ENCODE measurements around the gene ANKMY2. TPM values are rescaled to one million over a fixed set of nuclear protein-coding genes. Genes with fewer than 3 reads are reported as not detected.

ANKMY2 gene
- total RNA-seq, 1 experiment from 2014 or later, result 34.5 TPM

GRCh38 chr7:16589881-16590280 is 55.7 kb downstream of the ANKMY2 start:
- intact Hi-C loops (cut with micrococcal nuclease; ENCODE audit: unreplicated experiment), result no loop called here
- Histone ChIP-seq H3K36me3 (ENCODE audit: control insufficient read depth, insufficient read depth, low read length) (no peaks in the 10 kb centered on the region), H3K27me3 (replicated peaks; ENCODE audit: control insufficient read depth, insufficient read depth, low read length) (no peaks in the 10 kb centered on the region), H3K4me3 (ENCODE audit: low read depth, low read length) (no peak overlapping the region), H3K9me3 (no peaks in the 10 kb centered on the region), H3K4me1 (peaks cover 40% of the 10 kb centered on the region)
- H3K4me1 Mint-ChIP-seq (ENCODE audit: low read depth, unreplicated experiment), result peaks cover 31% of the 10 kb centered on the region
- ChIA-PET CTCF (no interaction called here), POLR2A (no interaction called here)
- no peaks in the 10 kb centered on the region for H3K27me3 Mint-ChIP-seq (ENCODE audit: insufficient read depth, unreplicated experiment)
- no peak overlapping the region for H3K27ac Mint-ChIP-seq (ENCODE audit: unreplicated experiment)
- H3K4me3 Mint-ChIP-seq (ENCODE audit: unreplicated experiment), result no peak overlapping the region
- TF ChIP-seq CTCF (IDR thresholded peaks at IDR 0.05; ENCODE audit: insufficient read depth in 1 of 2, low read depth in 1 of 2, low read length in 1 of 2, severe bottlenecking in 1 of 2, unreplicated experiment in 1 of 2), result no peak
- H3K36me3 Mint-ChIP-seq (ENCODE audit: insufficient read depth, unreplicated experiment), result peaks cover 9% of the 10 kb centered on the region
- DNase-seq, result no peak
- no TSS peak for BruUV-seq (replicated peaks)
- no peaks in the 10 kb centered on the region for H3K9me3 Mint-ChIP-seq (ENCODE audit: unreplicated experiment)

GRCh38 chr7:16587790-16588189 is 57.8 kb downstream of the ANKMY2 start:
- Histone ChIP-seq H3K27me3 (replicated peaks; ENCODE audit: control insufficient read depth, insufficient read depth, low read length) (no peaks in the 10 kb centered on the region), H3K36me3 (ENCODE audit: control insufficient read depth, insufficient read depth, low read length) (no peaks in the 10 kb centered on the region), H3K4me1 (peaks cover 28% of the 10 kb centered on the region), H3K4me3 (ENCODE audit: low read depth, low read length) (no peak overlapping the region), H3K9me3 (no peaks in the 10 kb centered on the region)
- no TSS peak for BruUV-seq (replicated peaks)
- Mint-ChIP-seq H3K27me3 (ENCODE audit: insufficient read depth, unreplicated experiment) (no peaks in the 10 kb centered on the region), H3K27ac (ENCODE audit: unreplicated experiment) (no peak overlapping the region), H3K4me3 (ENCODE audit: unreplicated experiment) (no peak overlapping the region), H3K9me3 (ENCODE audit: unreplicated experiment) (no peaks in the 10 kb centered on the region), H3K36me3 (ENCODE audit: insufficient read depth, unreplicated experiment) (peaks cover 9% of the 10 kb centered on the region), H3K4me1 (ENCODE audit: low read depth, unreplicated experiment) (peaks cover 31% of the 10 kb centered on the region)
- DNase-seq, result no peak
- intact Hi-C loops (cut with micrococcal nuclease; ENCODE audit: unreplicated experiment), result no loop called here
- ChIA-PET CTCF (interaction anchor here (1.4 kb wide), 1 partner anchor 23 kb away, joined by 5 read pairs; no protein-coding TSS in a partner anchor), POLR2A (no interaction called here)
- no peak for TF ChIP-seq CTCF (IDR thresholded peaks at IDR 0.05; ENCODE audit: insufficient read depth in 1 of 2, low read depth in 1 of 2, low read length in 1 of 2, severe bottlenecking in 1 of 2, unreplicated experiment in 1 of 2)

- BruUV-seq (replicated peaks), result no TSS peak
- DNase-seq, result no peak
- CTCF ChIA-PET, result interaction anchor here (1.4 kb wide), 1 partner anchor 22 kb away, joined by 5 read pairs; no protein-coding TSS in a partner anchor
- H3K4me3 Mint-ChIP-seq (ENCODE audit: unreplicated experiment), result no peak overlapping the region
- no peaks in the 10 kb centered on the region for H3K9me3 Mint-ChIP-seq (ENCODE audit: unreplicated experiment)
- peaks cover 29% of the 10 kb centered on the region for H3K4me1 Mint-ChIP-seq (ENCODE audit: low read depth, unreplicated experiment)
- Histone ChIP-seq H3K9me3 (no peaks in the 10 kb centered on the region), H3K4me1 (peaks cover 28% of the 10 kb centered on the region), H3K27me3 (replicated peaks; ENCODE audit: control insufficient read depth, insufficient read depth, low read length) (no peaks in the 10 kb centered on the region), H3K4me3 (ENCODE audit: low read depth, low read length) (no peak overlapping the region), H3K36me3 (ENCODE audit: control insufficient read depth, insufficient read depth, low read length) (no peaks in the 10 kb centered on the region)
- H3K27me3 Mint-ChIP-seq (ENCODE audit: insufficient read depth, unreplicated experiment), result no peaks in the 10 kb centered on the region
- H3K27ac Mint-ChIP-seq (ENCODE audit: unreplicated experiment), result no peak overlapping the region
- intact Hi-C loops (cut with micrococcal nuclease; ENCODE audit: unreplicated experiment), result no loop called here
- TF ChIP-seq CTCF (IDR thresholded peaks at IDR 0.05; ENCODE audit: insufficient read depth in 1 of 2, low read depth in 1 of 2, low read length in 1 of 2, severe bottlenecking in 1 of 2, unreplicated experiment in 1 of 2), result no peak
- peaks cover 9% of the 10 kb centered on the region for H3K36me3 Mint-ChIP-seq (ENCODE audit: insufficient read depth, unreplicated experiment)
- POLR2A ChIA-PET, result interaction anchor here (0.6 kb wide), 1 partner anchor 28 kb away, joined by 3 read pairs; no protein-coding TSS in a partner anchor
These were observed 58.4 kb downstream of the ANKMY2 start for GRCh38 chr7:16587129-16587528.
